IMR-90 (cell line): ENCODE measurements around the gene DAZL. TPM values are rescaled to one million over a fixed set of nuclear protein-coding genes. Genes with fewer than 3 reads are reported as not detected.
A peak's percentile ranks its signal among the peaks of the same experiment; 100 is the strongest.

ENCODE experiments used
- ATAC-seq: fragments of 200-7000 bp; cut with Tn5 transposase; 2 replicates; pipeline ENCODE4 v1.9.1; 2020; ENCODE audit warnings: low read depth, mild to moderate bottlenecking, moderate library complexity
- BruUV-seq: library from RNA; stranded (reverse); fragments of 400-500 nt; replicated peaks from 2 replicates; lab custom pipeline; 2021; lab: Mats Ljungman, UMichigan
- CTCF ChIA-PET: fragments of 300-600 bp; formaldehyde crosslinking; extraction: SDS; loops from one replicate; lab custom pipeline; 2021; ENCODE audit warnings: antibody characterized with exemption; lab: Yijun Ruan, JAX
- POLR2A ChIA-PET: fragments of 300-600 bp; sonication (Branson Sonifier 250); formaldehyde crosslinking; loops from one replicate; lab custom pipeline; 2022; ENCODE audit warnings: antibody characterized with exemption; ENCODE audit not compliant: unreplicated experiment; lab: Charles Lee
- DNase-seq: peaks from one replicate; pipeline ENCODE4 v3.0.0; 2013
- H2AFZ ChIP-seq: replicated peaks from 2 replicates; pipeline ENCODE3; 2013; ENCODE audit warnings: low read length, mild to moderate bottlenecking; ENCODE audit not compliant: poor library complexity
- H2AK5ac ChIP-seq: 2 replicates; pipeline ENCODE4 v1.6.1; 2013; ENCODE audit warnings: low read depth, low read length, inconsistent platforms
- H2AK9ac ChIP-seq: replicated peaks from 2 replicates; pipeline ENCODE3; 2013; ENCODE audit warnings: mild to moderate bottlenecking, low read depth, low read length, moderate library complexity; ENCODE audit not compliant: poor library complexity
- H2BK120ac ChIP-seq: 2 replicates; pipeline ENCODE4 v1.6.1; 2013; ENCODE audit warnings: low read depth, low read length, inconsistent platforms
- H2BK15ac ChIP-seq: 3 replicates; pipeline ENCODE4 v1.6.1; 2013; ENCODE audit warnings: low read depth, low read length, inconsistent platforms
- H2BK20ac ChIP-seq: 2 replicates; pipeline ENCODE4 v1.6.1; 2013; ENCODE audit warnings: low read depth, mild to moderate bottlenecking, inconsistent platforms, low read length, moderate library complexity
- H2BK5ac ChIP-seq: 2 replicates; pipeline ENCODE4 v1.6.1; 2013; ENCODE audit warnings: mild to moderate bottlenecking, low read depth, low read length, inconsistent platforms; ENCODE audit not compliant: poor library complexity, severe bottlenecking
- H3K14ac ChIP-seq: replicated peaks from 2 replicates; pipeline ENCODE4 v1.6.1; 2013; ENCODE audit warnings: low read depth, low read length, inconsistent platforms
- H3K18ac ChIP-seq: 2 replicates; pipeline ENCODE4 v1.6.1; 2013; ENCODE audit warnings: low read depth, low read length, control low read depth
- H3K23ac ChIP-seq: 2 replicates; pipeline ENCODE4 v1.6.1; 2013; ENCODE audit warnings: low read depth, low read length, inconsistent platforms
- H3K27ac ChIP-seq: 2 replicates; pipeline ENCODE4 v1.5.1; 2013; ENCODE audit warnings: mild to moderate bottlenecking, control low read depth, low read length; ENCODE audit not compliant: insufficient read depth
- H3K27me3 ChIP-seq: 2 replicates; pipeline ENCODE4 v1.6.1; 2013; ENCODE audit warnings: low read length; ENCODE audit not compliant: control insufficient read depth, insufficient read depth
- H3K36me3 ChIP-seq: 2 replicates; pipeline ENCODE4 v1.6.1; 2013; ENCODE audit warnings: low read length, mixed read lengths; ENCODE audit not compliant: control insufficient read depth, insufficient read depth
- H3K4ac ChIP-seq: 2 replicates; pipeline ENCODE4 v1.6.1; 2013; ENCODE audit warnings: low read depth, low read length, inconsistent platforms
- H3K4me1 ChIP-seq: 2 replicates; pipeline ENCODE4 v1.6.1; 2013; ENCODE audit warnings: low read length, mixed read lengths; ENCODE audit not compliant: control insufficient read depth, insufficient read depth
- H3K4me2 ChIP-seq: 2 replicates; pipeline ENCODE4 v1.6.1; 2013; ENCODE audit warnings: low read depth, mild to moderate bottlenecking, control low read depth, low read length, moderate library complexity
- H3K4me3 ChIP-seq: 2 replicates; pipeline ENCODE4 v1.5.1; 2013; ENCODE audit warnings: low read depth, mild to moderate bottlenecking, control low read depth, low read length, moderate library complexity; ENCODE audit not compliant: insufficient read depth
- H3K56ac ChIP-seq: 2 replicates; pipeline ENCODE4 v1.6.1; 2013; ENCODE audit warnings: low read length, inconsistent platforms; ENCODE audit not compliant: insufficient read depth; ENCODE audit errors: extremely low read depth
- H3K79me1 ChIP-seq, 2 experiments: 2 replicates each; pipeline ENCODE4 v1.6.1; 2013; ENCODE audit warnings: low read length in 2 of 2, inconsistent platforms in 1 of 2, low read depth in 1 of 2
- H3K9ac ChIP-seq: 2 replicates; pipeline ENCODE4 v1.6.1; 2013; ENCODE audit warnings: low read depth, low read length, control low read depth
- H3K9me1 ChIP-seq: 2 replicates; pipeline ENCODE4 v1.6.1; 2013; ENCODE audit warnings: low read length, inconsistent platforms; ENCODE audit not compliant: insufficient read depth
- H3K9me3 ChIP-seq: 2 replicates; pipeline ENCODE4 v1.6.1; 2013; ENCODE audit warnings: low read length; ENCODE audit not compliant: control insufficient read depth, insufficient read depth
- H4K20me1 ChIP-seq: 2 replicates; pipeline ENCODE4 v1.6.1; 2013; ENCODE audit warnings: low read length, inconsistent platforms; ENCODE audit not compliant: insufficient read depth
- H4K5ac ChIP-seq: 2 replicates; pipeline ENCODE4 v1.6.1; 2013; ENCODE audit warnings: mild to moderate bottlenecking, low read depth, low read length, control low read depth
- H4K8ac ChIP-seq, 2 experiments: 2 replicates each; pipeline ENCODE4 v1.6.1; 2013; ENCODE audit warnings: low read depth in 2 of 2, low read length in 2 of 2, control low read depth in 1 of 2, inconsistent platforms in 1 of 2
- H4K91ac ChIP-seq: 2 replicates; pipeline ENCODE4 v1.6.1; 2013; ENCODE audit warnings: low read depth, low read length, inconsistent platforms; ENCODE audit not compliant: insufficient read depth
- CEBPB ChIP-seq: IDR thresholded peaks from 2 replicates; pipeline ENCODE4 v1.6.1; 2012; ENCODE audit warnings: low read depth, low read length, improper control_type of control experiment
- NFE2L2 ChIP-seq: fragments of 150-350 bp; IDR thresholded peaks from 2 replicates; pipeline ENCODE4 v1.6.1; 2016; ENCODE audit warnings: low read depth, mild to moderate bottlenecking, low read length
- POLR2A ChIP-seq: IDR thresholded peaks from 2 replicates; pipeline ENCODE4 v1.6.1; 2012; ENCODE audit warnings: mild to moderate bottlenecking, low read depth, low read length
- RAD21 ChIP-seq: IDR thresholded peaks from 2 replicates; pipeline ENCODE4 v1.6.1; 2012; ENCODE audit warnings: low read length, improper control_type of control experiment
- SMC3 ChIP-seq: fragments of 150-350 bp; IDR thresholded peaks from 2 replicates; pipeline ENCODE4 v1.6.1; 2016; ENCODE audit warnings: low read depth, mild to moderate bottlenecking, antibody characterized with exemption, low read length, moderate library complexity
- WGBS, 2 experiments: methylation state at CpG; one replicate each; pipeline versions ENCODE4 v1.1.5 to v1.1.7; 2013; ENCODE audit warnings: missing lambda C conversion rate in 2 of 2; ENCODE audit not compliant: insufficient read length in 1 of 2; ENCODE audit errors: extremely low coverage in 2 of 2; 5-methylcytosine and 5-hydroxymethylcytosine counted together
- dilution Hi-C: fragments of 300-500 bp; cut with HindIII; formaldehyde crosslinking; loops from one replicate; pipeline ENCODE4 v1.14.3; 2018; ENCODE audit warnings: low sequenced_read_pairs; ENCODE audit not compliant: unreplicated experiment
- in situ Hi-C: fragments of 300-500 bp; cut with MboI; formaldehyde crosslinking; loops from 3 replicates; pipeline ENCODE4 v1.14.3; 2019; ENCODE audit warnings: low sequenced_read_pairs, inconsistent platforms, mixed read lengths
- intact Hi-C: fragments of 100-400 bp; cut with micrococcal nuclease; formaldehyde crosslinking; loops from 2 replicates; pipeline ENCODE4 v1.10.0; 2022
- polyA plus RNA-seq, 3 experiments: library from polyadenylated mRNA; depleted of rRNA; stranded (reverse); fragments of >200 nt; gene quantifications; 2 replicates each; pipeline ENCODE4 v1.2.3, GENCODE V29; 2012; ENCODE audit warnings: low replicate concordance in 1 of 3
- total RNA-seq: library from RNA; depleted of rRNA; stranded (reverse); fragments of >200 nt; gene quantifications from 2 replicates; pipeline ENCODE4 v1.2.3, GENCODE V29; 2012
- TF ChIP-seq, protein P1 (sequence below): conservative IDR thresholded peaks from 2 replicates; pipeline ENCODE4 v1.5.1; 2012; ENCODE audit warnings: mild to moderate bottlenecking, low read depth, low read length, improper control_type of control experiment

DAZL gene
- total and polyA plus RNA-seq, 2 of the 4 experiments (the other 2 are of a cell fraction): not detected

DNA sequence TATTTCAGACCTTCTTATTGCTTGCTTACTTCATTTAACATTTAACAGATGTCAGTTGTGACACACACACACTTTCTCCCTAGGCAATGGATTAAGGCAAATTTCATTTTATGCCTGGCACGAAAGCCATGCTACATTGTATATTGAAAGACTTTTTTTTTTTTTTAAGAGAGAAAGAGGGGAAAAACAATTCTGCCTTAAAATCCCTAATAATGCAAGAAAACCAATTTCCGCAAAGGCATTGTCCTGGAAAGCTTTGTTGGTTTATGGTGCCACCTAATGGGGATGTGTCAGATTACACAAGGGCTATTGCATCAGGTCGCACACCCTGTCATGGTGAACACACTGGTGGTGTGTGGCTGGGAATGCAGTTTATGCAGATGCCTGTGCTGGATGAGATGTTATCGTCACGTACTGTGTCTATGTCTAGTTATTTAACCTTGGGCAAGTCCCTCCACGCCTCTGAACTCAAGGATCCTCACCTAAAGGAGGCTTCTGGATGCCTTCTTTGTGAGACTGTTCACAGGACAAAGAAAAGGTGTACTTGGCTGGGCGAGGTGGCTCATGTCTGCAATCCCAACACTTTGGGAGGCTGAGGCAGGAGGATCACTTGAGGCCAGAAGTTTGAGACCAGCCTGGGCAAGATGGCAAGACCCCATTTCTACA is 54.4 kb downstream of the DAZL start:
- no peaks in the 10 kb centered on the region for H3K36me3 ChIP-seq
- H2AK9ac ChIP-seq: peak overlapping the region; percentile 78
- H3K27me3 ChIP-seq: peaks cover 18% of the 10 kb centered on the region
- POLR2A ChIA-PET: no interaction called here
- ATAC-seq (peak; percentile 97), DNase-seq (peak; percentile 88)
- CTCF ChIA-PET: interaction anchor here (0.5 to 2.8 kb wide), 7 partner anchors 10 to 282 kb away, joined by 3 to 18 read pairs (median 4); no protein-coding TSS in a partner anchor
- H3K27ac ChIP-seq: no peak overlapping the region
- H2AK5ac ChIP-seq: no peak overlapping the region; the same call in 1 of the 2 replicates
- peak overlapping the region; percentile 68; the same call in 1 of the 2 replicates for H3K14ac ChIP-seq
- peak overlapping the region; percentile 98 for H4K91ac ChIP-seq
- intact Hi-C loops (loop anchor here (1.0 to 5.0 kb wide), 4 partner anchors 34 to 954 kb away; no protein-coding TSS in a partner anchor), in situ Hi-C loops (loop anchor here (5.0 kb wide), 1 partner anchor 264 kb away; no protein-coding TSS in a partner anchor), dilution Hi-C loops (no loop called here)
- WGBS, 2 experiments: 100% methylated on average over 1 of the region's 7 CpGs; no CpG with 5 or more reads in 1 of the 2 experiments
- H3K23ac ChIP-seq: peak overlapping the region; percentile 67; the same call in 1 of the 2 replicates
- BruUV-seq: no TSS peak
- H3K9me1 ChIP-seq: no peaks in the 10 kb centered on the region
- no peaks in the 10 kb centered on the region for H3K79me1 ChIP-seq
- no peak overlapping the region for H3K4me3 ChIP-seq
- H2BK15ac ChIP-seq: peak overlapping the region; percentile 55; the same call in 2 of the 3 replicates
- H2BK120ac ChIP-seq: peak overlapping the region; percentile 92
- H3K9me3 ChIP-seq: peaks cover 5% of the 10 kb centered on the region; the same call in 1 of the 2 replicates
- no peak overlapping the region for H3K4me2 ChIP-seq
- peak overlapping the region; percentile 91 for H2AFZ ChIP-seq
- H3K56ac ChIP-seq: peak overlapping the region; percentile 5; the same call in 1 of the 2 replicates
- H3K18ac ChIP-seq: peak overlapping the region; percentile 78; the same call in 1 of the 2 replicates
- peak overlapping the region; percentile 91 for H2BK20ac ChIP-seq
- peak overlapping the region; percentile 99 for H4K5ac ChIP-seq
- TF ChIP-seq NFE2L2 (peak; percentile 12; the same call in 1 of the 2 replicates), SMC3 (peak; percentile 97), POLR2A (no peak), CEBPB (peak; percentile 98), RAD21 (peak; percentile 98)
- TF ChIP-seq, protein P1, sequence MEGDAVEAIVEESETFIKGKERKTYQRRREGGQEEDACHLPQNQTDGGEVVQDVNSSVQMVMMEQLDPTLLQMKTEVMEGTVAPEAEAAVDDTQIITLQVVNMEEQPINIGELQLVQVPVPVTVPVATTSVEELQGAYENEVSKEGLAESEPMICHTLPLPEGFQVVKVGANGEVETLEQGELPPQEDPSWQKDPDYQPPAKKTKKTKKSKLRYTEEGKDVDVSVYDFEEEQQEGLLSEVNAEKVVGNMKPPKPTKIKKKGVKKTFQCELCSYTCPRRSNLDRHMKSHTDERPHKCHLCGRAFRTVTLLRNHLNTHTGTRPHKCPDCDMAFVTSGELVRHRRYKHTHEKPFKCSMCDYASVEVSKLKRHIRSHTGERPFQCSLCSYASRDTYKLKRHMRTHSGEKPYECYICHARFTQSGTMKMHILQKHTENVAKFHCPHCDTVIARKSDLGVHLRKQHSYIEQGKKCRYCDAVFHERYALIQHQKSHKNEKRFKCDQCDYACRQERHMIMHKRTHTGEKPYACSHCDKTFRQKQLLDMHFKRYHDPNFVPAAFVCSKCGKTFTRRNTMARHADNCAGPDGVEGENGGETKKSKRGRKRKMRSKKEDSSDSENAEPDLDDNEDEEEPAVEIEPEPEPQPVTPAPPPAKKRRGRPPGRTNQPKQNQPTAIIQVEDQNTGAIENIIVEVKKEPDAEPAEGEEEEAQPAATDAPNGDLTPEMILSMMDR: peak; percentile 98
- peak overlapping the region; percentile 95 for H3K4ac ChIP-seq
- no peaks in the 10 kb centered on the region for H4K20me1 ChIP-seq
- H2BK5ac ChIP-seq: no peak overlapping the region
- H3K9ac ChIP-seq: peak overlapping the region; percentile 38; the same call in 1 of the 2 replicates
- peak overlapping the region; percentile 14 to 99; a peak in 3 of 4 replicates for H4K8ac ChIP-seq
- no peaks in the 10 kb centered on the region; the same call in 1 of the 2 replicates for H3K4me1 ChIP-seq
